ENCODE measurements around the gene ADIG. TPM values are rescaled to one million over a fixed set of nuclear protein-coding genes. Genes with fewer than 3 reads are reported as not detected.
A peak's percentile ranks its signal among the peaks of the same experiment; 100 is the strongest.

Gene ADIG
- total and polyA plus RNA-seq, 2 of the 13 experiments (the other 11 are each of a cell fraction or from before 2014, with no cell fraction given): 0.15 TPM; not detected in 1

GRCh38 chr20:38607351-38607750 lies 26.4 kb downstream of the ADIG start:
- FAIRE-seq (no peak), ATAC-seq (no peak), DNase-seq (ENCODE audit: low spot score) (no peak)
- Histone ChIP-seq H3K79me2 (ENCODE audit: insufficient read depth, low read length) (no peaks in the 10 kb centered on the region), H3K9ac (ENCODE audit: insufficient read depth, low read depth, low read length) (no peak overlapping the region), H3K27ac (ENCODE audit: extremely low read length, insufficient read depth, low read length) (no peak overlapping the region), H2AFZ (ENCODE audit: low read length) (no peak overlapping the region), H3K4me1 (ENCODE audit: insufficient read depth, low read length) (peaks cover 49% of the 10 kb centered on the region), H3K36me3 (replicated peaks in 1 of 2; ENCODE audit: control insufficient read depth in 1 of 2, insufficient read depth in 2 of 2, low read length in 2 of 2) (no peaks in the 10 kb centered on the region), H3K27me3 (ENCODE audit: control insufficient read depth in 1 of 2, insufficient read depth in 2 of 2, low read length in 2 of 2) (peaks cover 2 to 27% of the 10 kb centered on the region in 2 experiments; a peak in 4 of 5 replicates), H3K4me3 (replicated peaks in 1 of 3; ENCODE audit: insufficient read depth in 1 of 3, low read depth in 2 of 3, low read length in 3 of 3) (no peak overlapping the region), H3K4me2 (ENCODE audit: low read depth, low read length) (no peak overlapping the region), H4K20me1 (ENCODE audit: insufficient read depth, low read length) (no peaks in the 10 kb centered on the region), H3K9me3 (ENCODE audit: low read length) (no peaks in the 10 kb centered on the region)
- in situ Hi-C loops (cut with HindIII; ENCODE audit: extremely low pct_ligation_motif_present, low pct_unique_long_range_greater_than_20kb) (no loop called here), intact Hi-C loops (cut with micrococcal nuclease; ENCODE audit: unreplicated experiment) (no loop called here)
- BruUV-seq (replicated peaks): no TSS peak
- CTCF ChIA-PET (ENCODE audit: low intra/inter-chr PET ratio, low total read pairs): no interaction called here
- POLR2A ChIA-PET: no interaction called here
- TF ChIP-seq GRHL1 (CRISPR knock-in tag; conservative IDR thresholded peaks at IDR 0.05) (no peak), ZNF253 (CRISPR knock-in tag; IDR thresholded peaks at IDR 0.05; ENCODE audit: borderline replicate concordance) (peak; percentile 38; the same call in 1 of the 2 replicates)
- WGBS (ENCODE audit: low lambda C conversion rate): 82% methylated on average over 12 of the region's 12 CpGs

- H3K4me1 ChIP-seq (ENCODE audit: insufficient read depth, low read length): peaks cover 42% of the 10 kb centered on the region
- BruUV-seq (replicated peaks): no TSS peak
- in situ Hi-C loops (cut with HindIII; ENCODE audit: extremely low pct_ligation_motif_present, low pct_unique_long_range_greater_than_20kb): no loop called here
- intact Hi-C loops (cut with micrococcal nuclease; ENCODE audit: unreplicated experiment): no loop called here
- H3K36me3 ChIP-seq (replicated peaks in 1 of 2; ENCODE audit: control insufficient read depth in 1 of 2, insufficient read depth in 2 of 2, low read length in 2 of 2): no peaks in the 10 kb centered on the region
- H2AFZ ChIP-seq (ENCODE audit: low read length): no peak overlapping the region
- FAIRE-seq: no peak
- H4K20me1 ChIP-seq (ENCODE audit: insufficient read depth, low read length): no peaks in the 10 kb centered on the region
- CTCF ChIA-PET (ENCODE audit: low intra/inter-chr PET ratio, low total read pairs): no interaction called here
- no peaks in the 10 kb centered on the region for H3K9me3 ChIP-seq (ENCODE audit: low read length)
- no peak for ATAC-seq
- DNase-seq (ENCODE audit: low spot score): no peak
- POLR2A ChIA-PET: no interaction called here
- no peak overlapping the region for H3K4me3 ChIP-seq (replicated peaks in 1 of 3; ENCODE audit: insufficient read depth in 1 of 3, low read depth in 2 of 3, low read length in 3 of 3)
- no peak overlapping the region for H3K9ac ChIP-seq (ENCODE audit: insufficient read depth, low read depth, low read length)
- WGBS (ENCODE audit: low lambda C conversion rate): 72% methylated on average over 4 of the region's 4 CpGs
- no peaks in the 10 kb centered on the region for H3K79me2 ChIP-seq (ENCODE audit: insufficient read depth, low read length)
- peaks cover 2 to 19% of the 10 kb centered on the region in 2 experiments; a peak in 3 of 5 replicates for H3K27me3 ChIP-seq (ENCODE audit: control insufficient read depth in 1 of 2, insufficient read depth in 2 of 2, low read length in 2 of 2)
- H3K27ac ChIP-seq (ENCODE audit: extremely low read length, insufficient read depth, low read length): no peak overlapping the region
- H3K4me2 ChIP-seq (ENCODE audit: low read depth, low read length): no peak overlapping the region
- TF ChIP-seq CHD2 (IDR thresholded peaks at IDR 0.05; ENCODE audit: low read depth, low read length) (no peak), FOSL1 (CRISPR knock-in tag; IDR thresholded peaks at IDR 0.05; ENCODE audit: borderline replicate concordance) (no peak), SP2 (CRISPR knock-in tag; IDR thresholded peaks at IDR 0.05) (no peak), ZFP62 (CRISPR knock-in tag; IDR thresholded peaks at IDR 0.05) (no peak), ZNF34 (CRISPR knock-in tag; IDR thresholded peaks at IDR 0.05; ENCODE audit: borderline replicate concordance) (no peak), ZFYVE20 (CRISPR knock-in tag; IDR thresholded peaks at IDR 0.05; ENCODE audit: borderline replicate concordance, low read depth) (no peak), ZNF446 (CRISPR knock-in tag; IDR thresholded peaks at IDR 0.05) (no peak), KLF12 (CRISPR knock-in tag; IDR thresholded peaks at IDR 0.05; ENCODE audit: borderline replicate concordance) (no peak), NFIC (IDR thresholded peaks at IDR 0.05; ENCODE audit: low read length) (no peak), ZBTB4 (CRISPR knock-in tag; IDR thresholded peaks at IDR 0.05; ENCODE audit: borderline replicate concordance) (no peak)
Measured at GRCh38 chr20:38608188-38608587, 27.2 kb downstream of the ADIG start.

Data from HepG2 (cell line).